H9 (cell line): Measurements from ENCODE around the gene USP21. TPM values are rescaled to one million over a fixed set of nuclear protein-coding genes. Genes with fewer than 3 reads are reported as not detected.
A peak's percentile ranks its signal among the peaks of the same experiment; 100 is the strongest.

ENCODE experiments used
- DNase-seq: peaks from one replicate; pipeline ENCODE4 v3.0.0-alpha.2; 2017
- H2AFZ ChIP-seq: one replicate; pipeline ENCODE4 v1.6.1; 2013; ENCODE audit warnings: mild to moderate bottlenecking, low read length, control low read depth, moderate library complexity
- H2AK5ac ChIP-seq: 2 replicates; pipeline ENCODE4 v1.6.1; 2013; ENCODE audit warnings: low read length, control low read depth, mixed read lengths; ENCODE audit not compliant: insufficient read length
- H2BK120ac ChIP-seq: one replicate; pipeline ENCODE4 v1.6.1; 2013; ENCODE audit warnings: low read depth, mild to moderate bottlenecking, low read length, control low read depth, inconsistent platforms; ENCODE audit not compliant: poor library complexity, severe bottlenecking
- H2BK12ac ChIP-seq: 2 replicates; pipeline ENCODE4 v1.6.1; 2013; ENCODE audit warnings: low read length, control low read depth, mixed read lengths, low read depth; ENCODE audit not compliant: insufficient read length
- H2BK15ac ChIP-seq: 2 replicates; pipeline ENCODE4 v1.6.1; 2013; ENCODE audit warnings: low read depth, low read length, control low read depth
- H2BK20ac ChIP-seq: one replicate; pipeline ENCODE4 v1.6.1; 2013; ENCODE audit warnings: low read depth, mild to moderate bottlenecking, low read length, control low read depth, inconsistent platforms; ENCODE audit not compliant: poor library complexity, severe bottlenecking
- H2BK5ac ChIP-seq: 2 replicates; pipeline ENCODE4 v1.6.1; 2013; ENCODE audit warnings: low read length, control low read depth, mixed read lengths; ENCODE audit not compliant: insufficient read length
- H3K14ac ChIP-seq: 2 replicates; pipeline ENCODE4 v1.6.1; 2013; ENCODE audit warnings: low read length, control low read depth; ENCODE audit not compliant: insufficient read depth
- H3K18ac ChIP-seq: 2 replicates; pipeline ENCODE4 v1.6.1; 2013; ENCODE audit warnings: low read depth, mild to moderate bottlenecking, mixed read lengths, low read length, control low read depth; ENCODE audit not compliant: insufficient read length
- H3K23ac ChIP-seq: 2 replicates; pipeline ENCODE4 v1.6.1; 2013; ENCODE audit warnings: low read length, control low read depth, mixed read lengths, low read depth; ENCODE audit not compliant: insufficient read length
- H3K23me2 ChIP-seq: 2 replicates; pipeline ENCODE4 v1.6.1; 2013; ENCODE audit warnings: low read depth, mild to moderate bottlenecking, mixed read lengths, low read length, control low read depth; ENCODE audit not compliant: insufficient read length, poor library complexity, severe bottlenecking
- H3K27ac ChIP-seq: 2 replicates; pipeline ENCODE4 v1.5.1; 2013; ENCODE audit warnings: low read length, control low read depth, mixed read lengths, low read depth; ENCODE audit not compliant: insufficient read length
- H3K27me3 ChIP-seq: 2 replicates; pipeline ENCODE4 v1.6.1; 2013; ENCODE audit warnings: low read length, control low read depth, inconsistent platforms; ENCODE audit not compliant: insufficient read depth
- H3K4ac ChIP-seq: 2 replicates; pipeline ENCODE4 v1.6.1; 2013; ENCODE audit warnings: low read depth, mild to moderate bottlenecking, control low read depth, inconsistent platforms, low read length, moderate library complexity
- H3K4me1 ChIP-seq: 2 replicates; pipeline ENCODE4 v1.6.1; 2013; ENCODE audit warnings: low read length, control low read depth, inconsistent platforms; ENCODE audit not compliant: insufficient read depth
- H3K4me2 ChIP-seq: 2 replicates; pipeline ENCODE4 v1.6.1; 2013; ENCODE audit warnings: low read length, control low read depth, mixed read lengths; ENCODE audit not compliant: insufficient read length, insufficient read depth
- H3K56ac ChIP-seq: 2 replicates; pipeline ENCODE4 v1.6.1; 2013; ENCODE audit warnings: low read depth, mild to moderate bottlenecking, mixed read lengths, low read length, control low read depth; ENCODE audit not compliant: insufficient read length
- H3K79me1 ChIP-seq: 2 replicates; pipeline ENCODE4 v1.6.1; 2013; ENCODE audit warnings: low read depth, mild to moderate bottlenecking, moderate library complexity, low read length, control low read depth, inconsistent platforms; ENCODE audit not compliant: insufficient read depth, poor library complexity, severe bottlenecking
- H3K79me2 ChIP-seq: 2 replicates; pipeline ENCODE4 v1.6.1; 2013; ENCODE audit warnings: low read length, control low read depth, inconsistent platforms; ENCODE audit not compliant: insufficient read depth
- H3K9ac ChIP-seq: 2 replicates; pipeline ENCODE4 v1.6.1; 2013; ENCODE audit warnings: low read length, control low read depth, mixed read lengths; ENCODE audit not compliant: insufficient read length; ENCODE audit errors: extremely low read depth
- H3K9me3 ChIP-seq: one replicate; pipeline ENCODE4 v1.6.1; 2013; ENCODE audit warnings: low read depth, low read length, inconsistent platforms; ENCODE audit not compliant: control insufficient read depth
- H3T11ph ChIP-seq: one replicate; pipeline ENCODE4 v1.6.1; 2013; ENCODE audit warnings: mild to moderate bottlenecking, low read length, control low read depth, inconsistent platforms
- H4K20me1 ChIP-seq: one replicate; pipeline ENCODE4 v1.6.1; 2013; ENCODE audit not compliant: control insufficient read depth, insufficient read length, insufficient read depth
- H4K5ac ChIP-seq: 2 replicates; pipeline ENCODE4 v1.6.1; 2013; ENCODE audit warnings: low read depth, mild to moderate bottlenecking, mixed read lengths, low read length, control low read depth; ENCODE audit not compliant: insufficient read length
- H4K8ac ChIP-seq: replicated peaks from 2 replicates; pipeline ENCODE4 v1.6.1; 2013; ENCODE audit warnings: low read length, control low read depth, mixed read lengths, low read depth; ENCODE audit not compliant: insufficient read length
- H4K91ac ChIP-seq: 2 replicates; pipeline ENCODE4 v1.6.1; 2013; ENCODE audit warnings: low read depth, mild to moderate bottlenecking, moderate library complexity, mixed read lengths, low read length, control low read depth; ENCODE audit not compliant: insufficient read length
- H3K27ac Mint-ChIP-seq, 3 experiments: 2 replicates in 2 of 3; 3 replicates in 1 of 3; pipeline ENCODE4 v1.8.0; 2020 to 2021; ENCODE audit warnings: mixed read lengths in 3 of 3, mild to moderate bottlenecking in 1 of 3, moderate library complexity in 1 of 3
- H3K27me3 Mint-ChIP-seq: 2 replicates; pipeline ENCODE4 v1.8.0; 2021; ENCODE audit warnings: low read depth, mild to moderate bottlenecking, moderate library complexity, mixed read lengths
- H3K36me3 Mint-ChIP-seq, 3 experiments: 2 replicates in 2 of 3; 3 replicates in 1 of 3; pipeline ENCODE4 v1.8.0; 2020 to 2021; ENCODE audit warnings: low read depth in 3 of 3, mixed read lengths in 3 of 3; ENCODE audit not compliant: insufficient read depth in 1 of 3
- H3K4me1 Mint-ChIP-seq, 2 experiments: 2 replicates each; pipeline ENCODE4 v1.8.0; 2020; ENCODE audit warnings: mixed read lengths in 2 of 2
- H3K4me3 Mint-ChIP-seq, 2 experiments: 2 replicates in 1 of 2; 3 replicates in 1 of 2; pipeline ENCODE4 v1.8.0; 2020 to 2021; ENCODE audit warnings: mild to moderate bottlenecking in 2 of 2, mixed read lengths in 2 of 2, moderate library complexity in 1 of 2
- H3K9me3 Mint-ChIP-seq, 2 experiments: 2 replicates in 1 of 2; 3 replicates in 1 of 2; pipeline ENCODE4 v1.8.0; 2020; ENCODE audit warnings: mild to moderate bottlenecking in 2 of 2, mixed read lengths in 2 of 2, moderate library complexity in 1 of 2
- WGBS: extraction: QIAGEN DNeasy Blood & Tissue Kit; methylation state at CpG from one replicate; pipeline ENCODE4 v1.1.7; 2013; ENCODE audit warnings: missing lambda C conversion rate, low lambda C conversion rate, mixed read lengths; ENCODE audit not compliant: insufficient read length; ENCODE audit errors: extremely low coverage; 5-methylcytosine and 5-hydroxymethylcytosine counted together
- total RNA-seq: library from RNA; stranded (reverse); gene quantifications from 2 replicates; pipeline ENCODE4 v1.2.1, GENCODE V29; 2021
- TF ChIP-seq, protein P1 (sequence below): fragments of 200-600 bp; sonication (generic); conservative IDR thresholded peaks from 3 replicates; pipeline ENCODE4 v1.8.0; 2021; ENCODE audit warnings: antibody characterized with exemption, mild to moderate bottlenecking

USP21 gene
- total RNA-seq, 1 experiment from 2014 or later = 17.9 TPM

DNA sequence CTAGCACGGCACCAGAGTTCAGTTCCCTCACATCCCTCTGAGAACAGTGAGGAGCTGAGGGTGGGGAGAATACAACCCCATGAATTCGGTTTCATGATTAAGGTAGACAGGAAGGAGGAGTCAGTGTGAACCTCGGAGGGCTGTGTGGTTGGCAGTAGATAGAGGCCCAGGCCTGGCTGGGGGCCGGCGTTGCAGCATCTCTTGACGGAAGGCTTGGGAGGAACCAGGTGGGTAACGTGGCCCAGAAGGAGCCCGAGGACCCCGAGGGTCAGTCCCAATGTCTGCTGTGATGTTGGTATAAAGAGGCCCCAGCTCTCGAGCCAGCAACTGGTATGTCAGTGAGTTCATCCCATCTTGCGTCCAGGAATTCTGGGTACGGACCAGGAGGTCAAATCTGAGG, 12.4 kb downstream of the USP21 start:
- DNase-seq = no peak
- peaks cover 25 to 70% (median 69%) of the 10 kb centered on the region in 3 experiments; a peak in 6 of 7 replicates for H3K36me3 Mint-ChIP-seq
- H3K56ac ChIP-seq = no peak overlapping the region
- H4K20me1 ChIP-seq = no peaks in the 10 kb centered on the region
- H3K4ac ChIP-seq = no peak overlapping the region
- no peak overlapping the region for H3K27ac ChIP-seq
- no peaks in the 10 kb centered on the region; the same call in 1 of the 2 replicates for H3K27me3 Mint-ChIP-seq
- peaks cover 16 to 23% of the 10 kb centered on the region in 2 experiments for H3K4me1 Mint-ChIP-seq
- H3K14ac ChIP-seq = no peak overlapping the region
- no peak overlapping the region for H2AFZ ChIP-seq
- no peak overlapping the region for H4K5ac ChIP-seq
- H3K9ac ChIP-seq = no peak overlapping the region
- no peak overlapping the region for H2BK120ac ChIP-seq
- H2BK12ac ChIP-seq = no peak overlapping the region
- no peak overlapping the region for H3T11ph ChIP-seq
- no peaks in the 10 kb centered on the region; the same call in 1 of the 2 replicates for H3K4me1 ChIP-seq
- no peaks in the 10 kb centered on the region for H3K79me1 ChIP-seq
- TF ChIP-seq, protein P1, sequence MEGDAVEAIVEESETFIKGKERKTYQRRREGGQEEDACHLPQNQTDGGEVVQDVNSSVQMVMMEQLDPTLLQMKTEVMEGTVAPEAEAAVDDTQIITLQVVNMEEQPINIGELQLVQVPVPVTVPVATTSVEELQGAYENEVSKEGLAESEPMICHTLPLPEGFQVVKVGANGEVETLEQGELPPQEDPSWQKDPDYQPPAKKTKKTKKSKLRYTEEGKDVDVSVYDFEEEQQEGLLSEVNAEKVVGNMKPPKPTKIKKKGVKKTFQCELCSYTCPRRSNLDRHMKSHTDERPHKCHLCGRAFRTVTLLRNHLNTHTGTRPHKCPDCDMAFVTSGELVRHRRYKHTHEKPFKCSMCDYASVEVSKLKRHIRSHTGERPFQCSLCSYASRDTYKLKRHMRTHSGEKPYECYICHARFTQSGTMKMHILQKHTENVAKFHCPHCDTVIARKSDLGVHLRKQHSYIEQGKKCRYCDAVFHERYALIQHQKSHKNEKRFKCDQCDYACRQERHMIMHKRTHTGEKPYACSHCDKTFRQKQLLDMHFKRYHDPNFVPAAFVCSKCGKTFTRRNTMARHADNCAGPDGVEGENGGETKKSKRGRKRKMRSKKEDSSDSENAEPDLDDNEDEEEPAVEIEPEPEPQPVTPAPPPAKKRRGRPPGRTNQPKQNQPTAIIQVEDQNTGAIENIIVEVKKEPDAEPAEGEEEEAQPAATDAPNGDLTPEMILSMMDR = no peak
- no peak overlapping the region for H2BK15ac ChIP-seq
- H3K4me2 ChIP-seq = no peak overlapping the region
- no peak overlapping the region for H3K18ac ChIP-seq
- H2AK5ac ChIP-seq = no peak overlapping the region
- no peaks in the 10 kb centered on the region for H3K9me3 Mint-ChIP-seq
- no peaks in the 10 kb centered on the region for H3K9me3 ChIP-seq
- WGBS = no CpG with 5 or more reads among the region's 12 CpGs
- H3K23ac ChIP-seq = no peak overlapping the region
- H3K23me2 ChIP-seq = peaks cover 8% of the 10 kb centered on the region
- H3K27ac Mint-ChIP-seq = peak overlapping the region in 1 of 3 experiments; percentile 74; a peak in 2 of 7 replicates
- no peak overlapping the region for H4K8ac ChIP-seq
- no peak overlapping the region for H2BK5ac ChIP-seq
- no peaks in the 10 kb centered on the region for H3K79me2 ChIP-seq
- no peak overlapping the region for H2BK20ac ChIP-seq
- no peaks in the 10 kb centered on the region for H3K27me3 ChIP-seq
- no peak overlapping the region for H3K4me3 Mint-ChIP-seq
- H4K91ac ChIP-seq = no peak overlapping the region
